Endothelial cell of umbilical vein (primary cell): ENCODE results near the gene SP6.

ENCODE experiments used
- EZH2 ChIP-seq: IDR thresholded peaks from 2 replicates; pipeline ENCODE4 v1.6.1; 2012; ENCODE audit warnings: borderline replicate concordance, low read depth, mild to moderate bottlenecking, moderate library complexity, low read length, inconsistent platforms; ENCODE audit not compliant: severe bottlenecking
- FOS ChIP-seq: IDR thresholded peaks from 2 replicates; pipeline ENCODE4 v1.6.1; 2011; ENCODE audit warnings: mild to moderate bottlenecking, low read length, moderate library complexity, borderline replicate concordance; ENCODE audit not compliant: insufficient read depth
- GATA2 ChIP-seq: IDR thresholded peaks from 2 replicates; pipeline ENCODE4 v1.7.0; 2011; ENCODE audit warnings: low read depth, mild to moderate bottlenecking, moderate library complexity, mixed read lengths, low read length; ENCODE audit not compliant: insufficient read length, insufficient read depth
- POLR2A ChIP-seq: IDR thresholded peaks from 2 replicates; pipeline ENCODE4 v1.6.1; 2012; ENCODE audit warnings: low read depth, mild to moderate bottlenecking, control low read depth, low read length
- POLR2AphosphoS5 ChIP-seq: IDR thresholded peaks from 2 replicates; pipeline ENCODE4 v1.6.1; 2012; ENCODE audit warnings: low read depth, mild to moderate bottlenecking, control low read depth, low read length, moderate library complexity; ENCODE audit not compliant: insufficient read depth
- TF ChIP-seq, protein P1 (sequence below), 2 donors: IDR thresholded peaks; 1 replicate in 1 of 2; 2 replicates in 1 of 2; pipeline ENCODE4 v1.5.1; 2011; ENCODE audit warnings: low read length in 2 of 2, mild to moderate bottlenecking in 2 of 2, moderate library complexity in 2 of 2, control low read depth in 1 of 2, inconsistent platforms in 1 of 2, low read depth in 1 of 2; ENCODE audit not compliant: insufficient read depth in 1 of 2; ENCODE audit errors: extremely low read depth in 1 of 2
- TF ChIP-seq, protein P2 (sequence below): IDR thresholded peaks from 2 replicates; pipeline ENCODE4 v1.6.1; 2011; ENCODE audit not compliant: insufficient read depth, insufficient read length

DNA sequence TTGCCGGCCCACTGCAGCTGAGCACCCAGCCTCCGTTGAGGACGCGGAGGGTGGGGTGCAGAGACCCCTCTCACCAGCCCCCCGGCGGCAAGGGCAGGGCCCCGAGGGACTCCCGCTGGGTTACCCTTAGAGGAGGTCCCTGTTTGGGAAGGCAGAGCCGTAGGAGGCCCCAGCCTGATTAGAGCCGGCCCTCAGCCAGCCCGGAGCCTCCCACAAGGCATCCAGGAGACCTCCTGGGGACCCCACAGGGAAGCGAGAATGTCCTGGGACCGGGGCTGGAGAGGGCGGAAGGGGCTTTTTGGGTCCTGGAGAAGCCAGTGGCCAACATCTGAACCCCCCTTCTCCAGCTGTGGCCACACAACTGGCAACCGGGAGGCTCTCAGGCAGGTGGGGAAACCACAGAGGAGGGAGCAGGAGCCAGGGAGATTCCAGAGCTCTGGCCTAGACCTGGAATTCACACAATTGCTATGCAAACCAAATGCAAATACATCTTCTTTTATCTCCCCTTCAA, 21.7 kb upstream of the SP6 start:
- TF ChIP-seq, protein P1, sequence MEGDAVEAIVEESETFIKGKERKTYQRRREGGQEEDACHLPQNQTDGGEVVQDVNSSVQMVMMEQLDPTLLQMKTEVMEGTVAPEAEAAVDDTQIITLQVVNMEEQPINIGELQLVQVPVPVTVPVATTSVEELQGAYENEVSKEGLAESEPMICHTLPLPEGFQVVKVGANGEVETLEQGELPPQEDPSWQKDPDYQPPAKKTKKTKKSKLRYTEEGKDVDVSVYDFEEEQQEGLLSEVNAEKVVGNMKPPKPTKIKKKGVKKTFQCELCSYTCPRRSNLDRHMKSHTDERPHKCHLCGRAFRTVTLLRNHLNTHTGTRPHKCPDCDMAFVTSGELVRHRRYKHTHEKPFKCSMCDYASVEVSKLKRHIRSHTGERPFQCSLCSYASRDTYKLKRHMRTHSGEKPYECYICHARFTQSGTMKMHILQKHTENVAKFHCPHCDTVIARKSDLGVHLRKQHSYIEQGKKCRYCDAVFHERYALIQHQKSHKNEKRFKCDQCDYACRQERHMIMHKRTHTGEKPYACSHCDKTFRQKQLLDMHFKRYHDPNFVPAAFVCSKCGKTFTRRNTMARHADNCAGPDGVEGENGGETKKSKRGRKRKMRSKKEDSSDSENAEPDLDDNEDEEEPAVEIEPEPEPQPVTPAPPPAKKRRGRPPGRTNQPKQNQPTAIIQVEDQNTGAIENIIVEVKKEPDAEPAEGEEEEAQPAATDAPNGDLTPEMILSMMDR (IDR thresholded peaks at IDR 0.05; ENCODE audit: extremely low read depth in 1 of 2, insufficient read depth in 1 of 2, low read depth in 1 of 2, low read length in 2 of 2), result no peak
- TF ChIP-seq EZH2 (no peak), POLR2A (no peak), POLR2AphosphoS5 (no peak), GATA2 (no peak), FOS (no peak)
- TF ChIP-seq, protein P2, sequence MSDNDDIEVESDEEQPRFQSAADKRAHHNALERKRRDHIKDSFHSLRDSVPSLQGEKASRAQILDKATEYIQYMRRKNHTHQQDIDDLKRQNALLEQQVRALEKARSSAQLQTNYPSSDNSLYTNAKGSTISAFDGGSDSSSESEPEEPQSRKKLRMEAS, result no peak
